ENCODE measurements around the gene MFSD2A. TPM values are rescaled to one million over a fixed set of nuclear protein-coding genes. Genes with fewer than 3 reads are reported as not detected.
"Not testable (repeated sequence)": the region's sequence is repeated elsewhere in the genome, so short reads cannot be mapped to it uniquely, and the experiment has no call there.

MFSD2A gene
- total RNA-seq (2014; rRNA removed; shearing (Covaris generic)), result 3.1 and 3.9 TPM in 2 replicates
- polyA plus RNA-seq (2015; cell fraction: cytosol; rRNA removed), result 4.1 and 4.4 TPM in 2 replicates
- 3.3 and 9.4 TPM in 2 replicates for polyA plus RNA-seq (2015; cell fraction: nucleus; rRNA removed)

GRCh38 chr1:39954870-39955546, at the start of gene MFSD2A:
MFSD2A (plus strand) TSS chr1:39955145; CDS start chr1:39955293, 148 bp downstream.
- in situ Hi-C loops (cut with HindIII; ENCODE audit: low pct_unique_long_range_greater_than_20kb, low sequenced_read_pairs), result no loop called here
- peak; percentile 83 for DNase-seq (ENCODE audit: low read depth, low spot score)

GRCh38 chr1:39905172-39905571, 49.8 kb upstream of the MFSD2A start:
- in situ Hi-C loops (cut with HindIII; ENCODE audit: low pct_unique_long_range_greater_than_20kb, low sequenced_read_pairs), result no loop called here
- no peak for DNase-seq (ENCODE audit: low read depth, low spot score)

DNA sequence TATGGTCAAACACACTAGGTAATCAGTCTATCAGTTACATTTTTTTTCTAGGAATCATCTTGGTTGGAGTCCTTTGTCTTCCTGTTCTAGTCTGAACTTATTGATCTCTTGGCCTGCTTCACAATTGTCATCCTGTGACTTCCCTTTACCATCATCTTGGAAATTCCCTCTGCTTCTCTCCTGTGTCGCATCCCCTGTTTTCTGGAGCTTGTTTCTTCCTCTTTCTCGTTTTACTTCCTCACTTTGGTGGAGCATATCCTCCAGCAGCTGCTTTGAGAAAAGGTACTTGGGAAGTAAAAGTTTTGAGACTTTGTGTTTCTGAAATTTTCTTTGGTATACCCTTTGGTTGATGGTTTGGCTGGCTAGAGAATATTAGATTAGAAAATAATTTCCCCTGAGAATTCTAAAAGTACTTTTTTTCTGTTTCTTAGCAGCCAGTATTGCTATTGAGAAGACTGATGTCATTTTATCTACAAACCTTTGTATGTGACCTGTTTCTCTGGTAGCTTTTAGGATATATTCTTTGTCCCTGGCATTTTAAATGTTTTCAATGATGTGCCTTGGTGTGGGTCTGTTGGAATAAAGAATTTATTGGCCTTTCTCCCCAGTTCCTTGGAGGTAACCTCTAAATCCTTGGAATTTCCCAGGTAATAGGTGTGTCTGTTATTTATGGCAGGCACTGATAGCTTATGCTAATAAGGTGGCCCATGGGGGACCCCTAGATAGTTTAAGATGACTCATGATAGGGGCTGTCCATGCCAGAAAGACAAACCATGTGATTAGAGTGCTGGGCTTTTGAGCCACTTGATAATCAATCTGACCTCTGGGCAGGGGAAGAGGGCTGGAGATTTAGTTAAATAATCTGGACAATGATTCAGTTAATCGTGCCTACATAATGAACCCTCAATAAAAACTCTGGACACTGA, 47.2 kb upstream of the MFSD2A start:
- in situ Hi-C loops (cut with HindIII; ENCODE audit: low pct_unique_long_range_greater_than_20kb, low sequenced_read_pairs), result no loop called here
- no peak for DNase-seq (ENCODE audit: low read depth, low spot score)

GRCh38 chr1:39908534-39908933, 46.4 kb upstream of the MFSD2A start:
- in situ Hi-C loops (cut with HindIII; ENCODE audit: low pct_unique_long_range_greater_than_20kb, low sequenced_read_pairs), result no loop called here
- no peak for DNase-seq (ENCODE audit: low read depth, low spot score)

GRCh38 chr1:39910263-39910662, 44.7 kb upstream of the MFSD2A start:
- in situ Hi-C loops (cut with HindIII; ENCODE audit: low pct_unique_long_range_greater_than_20kb, low sequenced_read_pairs), result no loop called here
- DNase-seq (ENCODE audit: low read depth, low spot score), result no peak

DNA sequence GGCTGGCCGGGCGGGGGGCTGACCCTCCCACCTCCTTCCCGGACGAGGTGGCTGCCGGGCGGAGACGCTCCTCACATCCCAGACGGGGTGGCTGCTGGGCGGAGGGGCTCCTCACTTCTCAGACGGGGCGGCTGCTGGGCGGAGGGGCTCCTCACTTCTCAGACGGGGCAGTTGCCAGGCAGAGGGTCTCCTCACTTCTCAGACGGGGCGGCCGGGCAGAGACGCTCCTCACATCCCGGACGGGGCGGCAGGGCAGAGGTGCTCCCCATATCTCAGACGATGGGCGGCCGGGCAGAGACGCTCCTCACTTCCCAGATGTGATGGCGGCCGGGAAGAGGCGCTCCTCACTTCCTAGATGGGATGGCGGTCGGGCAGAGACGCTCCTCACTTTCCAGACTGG, 41.8 kb upstream of the MFSD2A start:
- in situ Hi-C loops (cut with HindIII; ENCODE audit: low pct_unique_long_range_greater_than_20kb, low sequenced_read_pairs); DNase-seq (ENCODE audit: low read depth, low spot score): not testable (repeated sequence)

GRCh38 chr1:39915499-39916129, 39.3 kb upstream of the MFSD2A start:
- DNase-seq (ENCODE audit: low read depth, low spot score), result no peak
- in situ Hi-C loops (cut with HindIII; ENCODE audit: low pct_unique_long_range_greater_than_20kb, low sequenced_read_pairs), result no loop called here

DNA sequence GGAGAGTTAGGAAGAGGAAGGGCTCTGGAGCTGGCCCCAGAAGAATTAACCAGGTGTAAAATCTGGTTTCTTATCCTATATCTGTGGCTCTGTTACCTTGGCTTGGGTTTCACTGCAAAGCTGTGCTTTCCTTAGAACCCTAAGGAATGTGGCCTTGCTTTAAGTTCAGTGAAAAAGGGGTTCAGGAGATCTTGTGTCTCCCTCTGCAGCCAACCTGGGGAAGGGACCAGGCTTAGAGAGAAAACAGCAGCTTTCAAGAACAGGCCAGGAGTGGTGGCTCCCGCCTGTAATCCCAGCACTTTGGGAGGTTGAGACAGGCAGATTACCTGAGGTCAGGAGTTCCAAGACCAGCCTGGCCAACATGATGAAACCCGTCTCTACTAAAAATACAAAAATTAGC, 37.1 kb upstream of the MFSD2A start:
- in situ Hi-C loops (cut with HindIII; ENCODE audit: low pct_unique_long_range_greater_than_20kb, low sequenced_read_pairs), result no loop called here
- no peak for DNase-seq (ENCODE audit: low read depth, low spot score)

DNA sequence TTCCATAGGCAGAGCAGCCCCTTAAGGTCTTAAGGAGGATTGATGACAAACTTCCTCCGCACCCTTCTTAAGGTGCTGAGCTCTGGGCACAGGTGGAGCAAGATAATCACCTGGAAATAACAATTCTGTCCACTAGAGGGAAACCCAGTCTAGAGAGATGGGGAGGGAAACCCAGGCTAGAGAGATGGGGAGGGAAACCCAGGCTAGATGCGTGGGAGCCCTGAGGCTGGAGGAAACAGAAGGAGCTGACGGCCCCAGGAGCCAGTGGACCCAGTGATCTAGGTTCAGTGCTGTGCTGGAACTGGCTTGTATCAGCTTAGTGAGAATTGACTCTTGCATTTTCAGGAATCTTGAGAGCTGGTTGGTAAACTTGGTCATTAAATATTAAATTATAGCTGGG, 35.4 kb upstream of the MFSD2A start:
- in situ Hi-C loops (cut with HindIII; ENCODE audit: low pct_unique_long_range_greater_than_20kb, low sequenced_read_pairs), result no loop called here
- peak; percentile 74 for DNase-seq (ENCODE audit: low read depth, low spot score)

DNA sequence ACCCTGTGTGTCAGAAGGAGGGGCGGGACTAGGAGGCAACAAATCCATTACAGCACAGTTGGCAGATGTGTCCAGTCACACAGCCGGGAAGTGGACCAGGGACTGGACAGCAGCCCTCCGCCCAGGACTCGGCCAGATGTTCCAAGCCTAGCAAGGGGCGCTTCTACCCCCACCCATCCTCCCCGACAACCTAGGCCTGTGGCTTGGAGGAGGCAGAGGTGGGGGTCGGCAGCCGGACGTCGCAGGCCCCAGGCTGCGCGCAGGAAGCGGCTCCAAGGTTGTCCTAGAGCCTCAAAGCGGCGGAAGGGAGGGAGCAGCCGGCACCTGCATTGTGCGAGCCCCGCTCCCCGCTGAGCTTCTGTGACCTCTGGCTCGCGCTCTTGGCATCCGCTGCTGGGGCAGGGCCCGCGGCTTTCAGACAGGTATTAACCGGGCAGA, 32.7 kb upstream of the MFSD2A start:
- DNase-seq (ENCODE audit: low read depth, low spot score), result no peak
- in situ Hi-C loops (cut with HindIII; ENCODE audit: low pct_unique_long_range_greater_than_20kb, low sequenced_read_pairs), result no loop called here

DNA sequence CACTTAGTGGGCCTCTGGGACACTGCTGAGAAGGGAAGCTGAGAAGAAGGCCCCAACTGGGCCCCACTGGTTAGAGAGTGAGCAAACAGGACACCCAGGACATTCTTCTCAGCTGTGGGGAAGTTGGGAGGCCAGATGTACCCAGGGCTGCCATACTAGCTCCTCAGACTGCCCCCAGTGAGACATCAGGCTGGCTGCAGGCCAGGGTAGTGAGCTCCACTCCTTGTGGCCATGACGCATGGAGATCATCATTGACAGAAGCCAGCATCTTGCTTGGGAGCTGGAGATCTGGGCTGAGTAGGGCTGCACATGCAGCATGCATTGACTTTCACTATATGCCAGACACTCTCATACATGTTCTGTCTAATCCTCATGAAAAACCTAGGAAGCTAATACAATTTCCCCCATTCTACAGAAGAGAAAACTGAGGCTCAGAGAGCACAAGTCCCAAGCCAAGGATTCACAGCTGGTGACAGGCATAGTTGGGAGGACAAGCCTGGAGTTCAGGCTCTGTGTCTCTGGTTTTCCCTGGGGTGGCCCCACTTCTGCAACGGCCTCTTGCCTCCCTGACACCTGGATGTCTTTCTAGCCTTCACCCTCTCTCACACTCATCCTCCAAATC, 29.1 kb upstream of the MFSD2A start:
- in situ Hi-C loops (cut with HindIII; ENCODE audit: low pct_unique_long_range_greater_than_20kb, low sequenced_read_pairs), result no loop called here
- no peak for DNase-seq (ENCODE audit: low read depth, low spot score)

DNA sequence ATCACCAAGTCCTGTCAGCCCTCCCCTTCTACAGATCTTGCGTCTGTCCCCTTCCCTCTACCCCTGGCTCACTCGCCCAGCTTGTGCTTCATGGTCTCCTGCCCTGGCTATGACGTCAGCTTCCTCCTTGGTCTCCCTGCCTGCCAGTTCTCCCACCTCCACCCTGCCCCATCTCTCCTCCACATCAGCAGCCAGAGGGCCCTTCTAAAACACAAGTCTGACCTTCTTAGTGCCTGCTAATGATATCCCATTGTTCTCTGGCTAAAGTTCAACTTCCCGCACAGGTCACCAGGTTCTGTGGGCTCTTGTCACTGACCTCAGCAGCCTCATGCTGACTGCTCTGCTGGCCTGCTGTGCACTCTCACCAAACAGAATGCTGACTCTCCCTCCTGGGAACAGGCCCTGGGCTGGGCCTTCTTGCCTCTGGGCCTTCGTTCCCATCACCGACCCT, 28.6 kb upstream of the MFSD2A start:
- in situ Hi-C loops (cut with HindIII; ENCODE audit: low pct_unique_long_range_greater_than_20kb, low sequenced_read_pairs), result no loop called here
- DNase-seq (ENCODE audit: low read depth, low spot score), result no peak

DNA sequence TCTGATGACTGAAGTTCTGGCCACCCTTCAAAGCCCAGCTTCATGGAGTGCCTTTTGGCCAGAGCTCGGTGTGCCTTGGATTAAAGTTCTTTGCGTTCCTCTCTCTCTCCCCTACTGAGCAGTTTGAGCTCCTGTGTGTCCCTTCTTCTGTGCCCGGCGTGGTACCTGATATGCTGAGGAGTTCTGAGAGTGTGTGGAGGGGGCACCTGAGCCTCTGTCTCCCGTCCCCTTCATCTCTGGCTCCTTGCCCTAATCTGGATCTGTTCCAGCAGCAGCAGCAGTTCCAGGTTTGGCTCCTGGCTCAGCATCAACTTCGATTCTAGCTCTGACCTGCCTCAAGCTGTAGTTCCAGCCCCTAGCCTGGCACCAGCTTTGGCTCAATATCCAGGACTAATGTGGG, 28.1 kb upstream of the MFSD2A start:
- in situ Hi-C loops (cut with HindIII; ENCODE audit: low pct_unique_long_range_greater_than_20kb, low sequenced_read_pairs), result no loop called here
- DNase-seq (ENCODE audit: low read depth, low spot score), result no peak

GRCh38 chr1:39927538-39927937, 27.4 kb upstream of the MFSD2A start:
- in situ Hi-C loops (cut with HindIII; ENCODE audit: low pct_unique_long_range_greater_than_20kb, low sequenced_read_pairs), result no loop called here
- DNase-seq (ENCODE audit: low read depth, low spot score), result no peak

- DNase-seq (ENCODE audit: low read depth, low spot score), result no peak
- in situ Hi-C loops (cut with HindIII; ENCODE audit: low pct_unique_long_range_greater_than_20kb, low sequenced_read_pairs), result no loop called here
Observed at GRCh38 chr1:39928809-39929587, 25.9 kb upstream of the MFSD2A start.

DNA sequence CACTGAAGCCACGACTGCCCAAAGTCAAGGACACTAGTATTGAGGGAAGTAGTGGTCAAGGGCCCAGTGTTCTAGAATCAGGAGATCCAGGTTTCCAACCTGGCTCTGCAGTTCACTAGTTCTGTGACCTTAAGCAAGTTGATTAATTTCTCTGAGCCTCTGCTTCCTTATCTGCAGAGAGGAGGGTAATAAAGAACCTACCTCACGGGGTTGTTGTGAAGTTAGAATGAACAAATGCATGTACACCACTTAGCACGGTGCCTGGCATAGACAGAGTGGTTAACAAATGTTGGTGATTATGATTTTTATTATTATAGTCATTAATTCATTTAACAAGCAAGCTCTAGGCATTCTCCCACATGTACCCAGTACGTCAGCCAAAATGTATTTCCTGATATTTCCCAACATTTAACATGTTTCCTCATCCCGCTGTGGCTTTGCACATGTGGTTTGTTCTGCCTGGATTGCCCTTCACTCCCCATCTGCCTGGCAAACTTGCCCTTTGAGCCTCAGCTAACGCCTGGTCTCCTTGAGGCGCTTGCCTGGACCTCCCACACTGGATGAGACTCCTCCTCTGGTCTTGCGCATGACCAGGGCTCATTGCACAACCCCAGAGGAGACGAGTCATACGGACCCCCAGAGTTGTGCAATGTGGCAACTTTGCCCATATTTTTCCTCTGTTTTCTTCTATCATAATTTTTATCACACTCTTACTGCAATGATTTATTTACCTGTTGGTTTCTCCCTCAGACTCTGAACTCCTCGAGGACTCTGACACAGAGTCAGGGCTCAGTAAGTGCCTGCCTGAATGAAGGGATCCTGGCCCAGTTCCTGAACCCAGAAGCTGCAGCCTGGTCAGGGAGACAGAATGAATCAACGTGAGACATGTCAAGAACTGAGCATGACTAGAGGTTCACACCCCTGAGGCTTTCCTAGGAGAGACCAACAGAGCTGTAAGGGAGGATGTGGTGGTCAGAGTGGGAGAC, 20.7 kb upstream of the MFSD2A start:
- in situ Hi-C loops (cut with HindIII; ENCODE audit: low pct_unique_long_range_greater_than_20kb, low sequenced_read_pairs), result no loop called here
- peak; percentile 52 for DNase-seq (ENCODE audit: low read depth, low spot score)

Measured in SK-MEL-5 (cell line).